ENCODE results near the gene GSTM4. TPM values are rescaled to one million over a fixed set of nuclear protein-coding genes. Genes with fewer than 3 reads are reported as not detected.

GSTM4 gene
- total RNA-seq, 1 donor, result 13.8 TPM

DNA sequence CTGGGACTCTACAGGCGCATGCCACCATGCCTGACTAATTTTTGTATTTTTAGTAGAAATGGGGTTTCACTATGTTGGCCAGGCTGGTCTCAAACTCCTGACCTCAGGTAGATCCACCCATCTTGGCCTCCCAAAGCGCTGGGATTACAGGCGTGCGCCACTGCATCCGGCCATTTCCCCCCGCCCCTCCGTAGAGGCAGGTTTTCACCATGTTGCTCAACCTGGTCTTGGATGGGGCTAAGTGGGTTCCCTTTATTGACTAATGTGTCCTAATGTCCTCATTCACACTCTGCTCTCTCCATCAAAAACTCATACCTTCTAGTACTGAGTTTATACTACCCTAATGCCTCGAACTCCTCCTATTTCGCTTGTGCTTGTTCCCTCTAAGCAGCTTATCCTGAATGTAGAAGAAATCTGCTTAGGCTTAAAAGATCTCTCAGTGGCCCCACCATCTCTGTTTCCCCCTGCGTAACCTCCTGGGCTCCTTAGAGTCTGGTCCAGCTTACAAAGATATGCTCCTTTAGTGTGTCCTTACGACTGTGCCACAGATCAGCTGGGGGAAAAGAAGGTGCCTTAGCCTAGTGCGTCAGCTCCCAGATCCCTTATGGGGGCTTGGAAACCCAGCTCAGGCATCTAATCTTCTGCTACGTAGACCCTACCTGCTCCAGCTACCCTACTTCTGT lies 44.5 kb upstream of the GSTM4 start:
- H3K4me3 ChIP-seq (ENCODE audit: insufficient read depth, low read length), result no peak overlapping the region
- H3K4me2 ChIP-seq (ENCODE audit: insufficient read depth, low read length), result no peak overlapping the region
- H3K36me3 ChIP-seq (ENCODE audit: insufficient read depth, low read length), result no peaks in the 10 kb centered on the region
- no peak for DNase-seq (ENCODE audit: insufficient read length, low spot score, missing footprints)
- no peaks in the 10 kb centered on the region for H3K9me3 ChIP-seq (ENCODE audit: low read depth, low read length)
- H3K79me2 ChIP-seq (ENCODE audit: insufficient read depth, low read length), result no peaks in the 10 kb centered on the region
- H3K27me3 ChIP-seq (ENCODE audit: insufficient read depth, low read length), result no peaks in the 10 kb centered on the region
- H3K27ac ChIP-seq (ENCODE audit: low read depth, low read length), result no peak overlapping the region
- H3K4me1 ChIP-seq (ENCODE audit: insufficient read depth, low read length), result peaks cover 23% of the 10 kb centered on the region
- TF ChIP-seq, protein P1, sequence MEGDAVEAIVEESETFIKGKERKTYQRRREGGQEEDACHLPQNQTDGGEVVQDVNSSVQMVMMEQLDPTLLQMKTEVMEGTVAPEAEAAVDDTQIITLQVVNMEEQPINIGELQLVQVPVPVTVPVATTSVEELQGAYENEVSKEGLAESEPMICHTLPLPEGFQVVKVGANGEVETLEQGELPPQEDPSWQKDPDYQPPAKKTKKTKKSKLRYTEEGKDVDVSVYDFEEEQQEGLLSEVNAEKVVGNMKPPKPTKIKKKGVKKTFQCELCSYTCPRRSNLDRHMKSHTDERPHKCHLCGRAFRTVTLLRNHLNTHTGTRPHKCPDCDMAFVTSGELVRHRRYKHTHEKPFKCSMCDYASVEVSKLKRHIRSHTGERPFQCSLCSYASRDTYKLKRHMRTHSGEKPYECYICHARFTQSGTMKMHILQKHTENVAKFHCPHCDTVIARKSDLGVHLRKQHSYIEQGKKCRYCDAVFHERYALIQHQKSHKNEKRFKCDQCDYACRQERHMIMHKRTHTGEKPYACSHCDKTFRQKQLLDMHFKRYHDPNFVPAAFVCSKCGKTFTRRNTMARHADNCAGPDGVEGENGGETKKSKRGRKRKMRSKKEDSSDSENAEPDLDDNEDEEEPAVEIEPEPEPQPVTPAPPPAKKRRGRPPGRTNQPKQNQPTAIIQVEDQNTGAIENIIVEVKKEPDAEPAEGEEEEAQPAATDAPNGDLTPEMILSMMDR (IDR thresholded peaks at IDR 0.05; ENCODE audit: extremely low read depth, low read depth, low read length), result no peak
- no peak overlapping the region for H2AFZ ChIP-seq (ENCODE audit: low read length)
- H4K20me1 ChIP-seq (ENCODE audit: insufficient read depth, low read length), result no peaks in the 10 kb centered on the region

DNA sequence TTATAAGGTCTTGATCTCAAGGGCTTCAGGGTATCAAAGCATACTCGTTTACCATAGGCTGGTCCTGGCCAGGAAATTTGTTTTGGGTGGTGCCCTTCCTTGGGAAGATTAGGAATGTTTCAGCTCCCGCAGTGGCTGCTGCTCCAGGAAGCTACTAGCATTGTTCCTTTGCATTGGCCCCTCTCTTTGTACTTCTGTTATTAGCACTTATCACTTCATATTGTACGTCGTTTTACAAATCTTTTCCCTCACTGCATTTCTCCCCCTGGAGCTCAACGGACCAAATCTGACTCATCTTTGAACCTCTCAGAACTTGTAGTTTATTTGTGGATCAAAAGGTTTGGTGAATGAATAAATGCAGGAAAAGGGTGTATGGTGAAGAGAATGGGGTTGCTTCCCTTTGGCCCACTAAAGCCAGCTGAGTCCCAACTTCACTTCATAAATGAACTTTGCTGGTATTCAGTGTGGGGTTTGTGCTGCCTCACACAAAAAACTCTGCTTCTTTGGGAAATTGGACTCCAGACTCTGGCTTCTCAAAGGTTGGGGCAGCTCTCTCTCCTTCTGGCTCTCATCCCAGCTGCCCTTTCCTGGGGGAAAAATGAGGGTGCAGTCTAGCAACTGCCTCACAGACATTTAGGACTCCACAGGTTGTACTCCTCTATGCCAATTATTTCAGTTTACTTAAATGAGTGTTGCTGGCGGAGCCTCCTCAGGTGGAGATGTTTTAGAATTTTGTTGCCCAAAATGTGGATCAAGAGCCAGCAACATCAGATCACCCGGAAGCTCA lies 42.3 kb upstream of the GSTM4 start:
- no peak overlapping the region for H2AFZ ChIP-seq (ENCODE audit: low read length)
- peaks cover 36% of the 10 kb centered on the region for H3K4me1 ChIP-seq (ENCODE audit: insufficient read depth, low read length)
- H3K27me3 ChIP-seq (ENCODE audit: insufficient read depth, low read length), result no peaks in the 10 kb centered on the region
- H3K36me3 ChIP-seq (ENCODE audit: insufficient read depth, low read length), result no peaks in the 10 kb centered on the region
- peak overlapping the region; percentile 1 for H3K4me2 ChIP-seq (ENCODE audit: insufficient read depth, low read length)
- H4K20me1 ChIP-seq (ENCODE audit: insufficient read depth, low read length), result no peaks in the 10 kb centered on the region
- no peaks in the 10 kb centered on the region for H3K9me3 ChIP-seq (ENCODE audit: low read depth, low read length)
- peak; percentile 34 for DNase-seq (ENCODE audit: insufficient read length, low spot score, missing footprints)
- H3K4me3 ChIP-seq (ENCODE audit: insufficient read depth, low read length), result no peak overlapping the region
- no peaks in the 10 kb centered on the region for H3K79me2 ChIP-seq (ENCODE audit: insufficient read depth, low read length)
- TF ChIP-seq, protein P1 (IDR thresholded peaks at IDR 0.05; ENCODE audit: extremely low read depth, low read depth, low read length), result no peak
- no peak overlapping the region for H3K27ac ChIP-seq (ENCODE audit: low read depth, low read length)

DNA sequence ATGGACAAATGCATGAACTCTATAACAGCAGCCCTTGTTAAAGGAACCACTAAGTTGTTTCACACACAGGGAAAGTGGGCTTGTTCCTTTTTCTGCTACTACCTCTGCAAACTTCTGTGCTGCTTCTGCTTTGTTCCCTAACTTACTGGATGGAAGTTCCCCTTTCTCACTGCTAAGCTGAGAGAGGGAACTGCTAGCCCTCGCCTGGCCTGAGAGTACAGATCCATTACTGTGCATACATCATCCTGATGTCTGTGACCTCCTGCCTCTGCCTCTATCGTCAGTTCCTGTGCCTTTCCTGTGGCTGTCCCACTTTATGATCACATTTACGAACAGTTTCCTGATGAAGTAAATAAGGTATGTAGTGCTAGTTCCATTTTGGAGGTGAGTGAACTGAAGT lies 40.0 kb upstream of the GSTM4 start:
- H4K20me1 ChIP-seq (ENCODE audit: insufficient read depth, low read length), result no peaks in the 10 kb centered on the region
- DNase-seq (ENCODE audit: insufficient read length, low spot score, missing footprints), result no peak
- no peaks in the 10 kb centered on the region for H3K27me3 ChIP-seq (ENCODE audit: insufficient read depth, low read length)
- H3K27ac ChIP-seq (ENCODE audit: low read depth, low read length), result peak overlapping the region; percentile 93
- no peaks in the 10 kb centered on the region for H3K36me3 ChIP-seq (ENCODE audit: insufficient read depth, low read length)
- H3K4me1 ChIP-seq (ENCODE audit: insufficient read depth, low read length), result peaks cover 34% of the 10 kb centered on the region
- H3K4me3 ChIP-seq (ENCODE audit: insufficient read depth, low read length), result no peak overlapping the region
- no peak overlapping the region for H2AFZ ChIP-seq (ENCODE audit: low read length)
- peaks cover 11% of the 10 kb centered on the region for H3K79me2 ChIP-seq (ENCODE audit: insufficient read depth, low read length)
- TF ChIP-seq, protein P1 (IDR thresholded peaks at IDR 0.05; ENCODE audit: extremely low read depth, low read depth, low read length), result no peak
- no peak overlapping the region for H3K4me2 ChIP-seq (ENCODE audit: insufficient read depth, low read length)
- no peaks in the 10 kb centered on the region for H3K9me3 ChIP-seq (ENCODE audit: low read depth, low read length)

DNA sequence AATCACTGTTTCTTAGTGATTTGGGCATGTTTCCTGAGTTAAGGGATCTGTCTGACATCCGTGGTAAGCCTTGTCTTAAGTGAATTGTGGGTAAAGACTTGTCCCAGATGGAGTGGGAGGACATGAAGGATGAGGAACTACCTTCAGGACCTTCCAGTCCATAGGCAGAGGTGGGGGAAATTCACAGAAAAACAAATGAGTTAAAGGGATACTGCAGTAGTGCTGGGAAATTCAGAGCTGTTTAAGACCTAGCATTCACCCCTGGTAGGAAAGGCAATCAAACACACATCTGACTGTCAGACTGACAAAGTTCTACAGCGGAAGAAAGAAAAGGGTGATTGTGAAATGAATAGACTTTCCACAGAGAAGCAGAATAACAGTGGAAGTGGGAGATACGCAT lies 39.5 kb upstream of the GSTM4 start:
- H3K4me1 ChIP-seq (ENCODE audit: insufficient read depth, low read length), result peaks cover 34% of the 10 kb centered on the region
- no peak overlapping the region for H2AFZ ChIP-seq (ENCODE audit: low read length)
- peak overlapping the region; percentile 93 for H3K27ac ChIP-seq (ENCODE audit: low read depth, low read length)
- peaks cover 16% of the 10 kb centered on the region for H3K79me2 ChIP-seq (ENCODE audit: insufficient read depth, low read length)
- H4K20me1 ChIP-seq (ENCODE audit: insufficient read depth, low read length), result peaks cover 2% of the 10 kb centered on the region
- H3K4me3 ChIP-seq (ENCODE audit: insufficient read depth, low read length), result no peak overlapping the region
- DNase-seq (ENCODE audit: insufficient read length, low spot score, missing footprints), result no peak
- H3K9me3 ChIP-seq (ENCODE audit: low read depth, low read length), result no peaks in the 10 kb centered on the region
- H3K4me2 ChIP-seq (ENCODE audit: insufficient read depth, low read length), result no peak overlapping the region
- TF ChIP-seq, protein P1 (IDR thresholded peaks at IDR 0.05; ENCODE audit: extremely low read depth, low read depth, low read length), result no peak
- no peaks in the 10 kb centered on the region for H3K36me3 ChIP-seq (ENCODE audit: insufficient read depth, low read length)
- H3K27me3 ChIP-seq (ENCODE audit: insufficient read depth, low read length), result no peaks in the 10 kb centered on the region
